ENCODE results near the gene SMOC2. TPM values are rescaled to one million over a fixed set of nuclear protein-coding genes. Genes with fewer than 3 reads are reported as not detected.

SMOC2 gene
- polyA plus RNA-seq, 1 of the 3 experiments (the other 2 are of a cell fraction), result not detected

DNA sequence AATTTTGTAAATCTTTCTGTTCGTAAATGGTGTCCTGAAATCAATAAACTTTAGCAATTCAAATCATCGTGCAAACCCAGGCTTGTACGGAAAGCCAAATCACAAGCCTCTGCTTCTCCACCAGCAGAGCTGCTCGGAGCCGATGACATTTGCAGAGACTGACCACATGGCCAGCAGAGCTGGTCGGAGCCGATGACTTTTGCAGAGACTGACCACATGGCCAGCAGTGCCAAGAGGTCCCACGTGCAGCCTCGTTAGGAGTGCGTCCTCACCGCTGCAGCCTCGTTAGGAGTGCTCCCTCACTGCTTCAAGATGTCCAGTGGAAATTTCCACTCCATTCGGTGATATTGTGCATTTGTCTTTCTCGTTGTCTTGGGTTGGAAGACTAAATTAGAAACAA, 28.5 kb downstream of the SMOC2 start:
- H3K9ac ChIP-seq, result no peak overlapping the region
- no peaks in the 10 kb centered on the region for H3K9me2 ChIP-seq
- no peaks in the 10 kb centered on the region for H3K79me2 ChIP-seq (ENCODE audit: insufficient read depth)
- H3K36me3 ChIP-seq (replicated peaks in 1 of 2; ENCODE audit: control insufficient read depth in 1 of 2, insufficient read depth in 2 of 2, low read length in 1 of 2), result no peaks in the 10 kb centered on the region
- no peaks in the 10 kb centered on the region for H3K9me3 ChIP-seq
- no peak overlapping the region for H3K4me3 ChIP-seq (ENCODE audit: low read depth in 2 of 2, low read length in 1 of 2)
- ChIA-PET CTCF (no interaction called here), POLR2A (no interaction called here)
- TF ChIP-seq, protein P1, sequence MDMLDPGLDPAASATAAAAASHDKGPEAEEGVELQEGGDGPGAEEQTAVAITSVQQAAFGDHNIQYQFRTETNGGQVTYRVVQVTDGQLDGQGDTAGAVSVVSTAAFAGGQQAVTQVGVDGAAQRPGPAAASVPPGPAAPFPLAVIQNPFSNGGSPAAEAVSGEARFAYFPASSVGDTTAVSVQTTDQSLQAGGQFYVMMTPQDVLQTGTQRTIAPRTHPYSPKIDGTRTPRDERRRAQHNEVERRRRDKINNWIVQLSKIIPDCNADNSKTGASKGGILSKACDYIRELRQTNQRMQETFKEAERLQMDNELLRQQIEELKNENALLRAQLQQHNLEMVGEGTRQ (IDR thresholded peaks at IDR 0.05; ENCODE audit: borderline replicate concordance, low read depth, low read length), result no peak
- no peak for TF ChIP-seq CHD2 (IDR thresholded peaks at IDR 0.05; ENCODE audit: low read length, partially characterized antibody)
- no peak for TF ChIP-seq RFX5 (IDR thresholded peaks at IDR 0.05; ENCODE audit: low read length)
- TF ChIP-seq RCOR1 (IDR thresholded peaks at IDR 0.05; ENCODE audit: low read length), result no peak
- no peak for TF ChIP-seq NFIC (IDR thresholded peaks at IDR 0.05; ENCODE audit: borderline replicate concordance)
- TF ChIP-seq ELF1 (IDR thresholded peaks at IDR 0.05), result no peak
- no peak for TF ChIP-seq MEF2A (IDR thresholded peaks at IDR 0.05; ENCODE audit: borderline replicate concordance, low read depth)
- no peaks in the 10 kb centered on the region for H3K27me3 ChIP-seq (ENCODE audit: insufficient read depth)
- no peaks in the 10 kb centered on the region for H4K20me1 ChIP-seq (ENCODE audit: insufficient read depth)
- DNase-seq, result peak; percentile 37
- no peaks in the 10 kb centered on the region for H3F3A ChIP-seq (replicated peaks; ENCODE audit: insufficient read depth)
- H2AFZ ChIP-seq (ENCODE audit: low read depth), result no peak overlapping the region
- 22% methylated on average over 7 of the region's 14 CpGs for WGBS (ENCODE audit: low lambda C conversion rate)
- H3K4me2 ChIP-seq, result no peak overlapping the region
- no peaks in the 10 kb centered on the region; a peak in 1 of 4 replicates for H3K4me1 ChIP-seq (ENCODE audit: control insufficient read depth in 1 of 2, insufficient read depth in 2 of 2, low read depth in 1 of 2, low read length in 1 of 2)
- H3K27ac ChIP-seq (ENCODE audit: low read depth in 2 of 2, low read length in 1 of 2), result no peak overlapping the region

DNA sequence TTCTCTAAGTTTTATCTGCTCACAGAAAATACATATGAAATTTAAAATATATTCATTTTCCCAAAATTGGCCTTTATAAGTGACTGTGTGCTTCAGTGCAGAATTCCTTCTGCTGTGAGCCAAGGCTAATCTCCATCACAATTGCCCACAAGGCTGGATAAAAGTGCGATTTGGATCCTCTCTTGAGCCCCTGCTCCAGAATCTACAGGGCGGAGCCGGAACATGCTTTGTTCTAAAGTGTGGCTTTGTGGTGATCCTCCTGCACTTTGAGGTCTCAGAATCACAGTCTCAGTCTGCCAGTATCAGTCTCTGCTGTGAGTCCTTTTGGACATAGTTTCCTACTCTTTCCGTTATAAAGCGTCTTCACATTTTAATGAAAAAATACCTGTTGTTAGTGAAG, 28.9 kb downstream of the SMOC2 start:
- Histone ChIP-seq H3K79me2 (ENCODE audit: insufficient read depth) (no peaks in the 10 kb centered on the region), H3K4me2 (no peak overlapping the region), H3K9me3 (no peaks in the 10 kb centered on the region), H3K9me2 (no peaks in the 10 kb centered on the region), H3K27ac (ENCODE audit: low read depth in 2 of 2, low read length in 1 of 2) (no peak overlapping the region), H3K27me3 (ENCODE audit: insufficient read depth) (no peaks in the 10 kb centered on the region), H3K4me3 (ENCODE audit: low read depth in 2 of 2, low read length in 1 of 2) (no peak overlapping the region), H3K4me1 (ENCODE audit: control insufficient read depth in 1 of 2, insufficient read depth in 2 of 2, low read depth in 1 of 2, low read length in 1 of 2) (no peaks in the 10 kb centered on the region; a peak in 1 of 4 replicates), H3F3A (replicated peaks; ENCODE audit: insufficient read depth) (no peaks in the 10 kb centered on the region), H3K36me3 (replicated peaks in 1 of 2; ENCODE audit: control insufficient read depth in 1 of 2, insufficient read depth in 2 of 2, low read length in 1 of 2) (no peaks in the 10 kb centered on the region), H4K20me1 (ENCODE audit: insufficient read depth) (no peaks in the 10 kb centered on the region), H3K9ac (no peak overlapping the region), H2AFZ (ENCODE audit: low read depth) (no peak overlapping the region)
- DNase-seq, result no peak
- CTCF ChIA-PET, result no interaction called here
- 50% methylated on average over 3 of the region's 5 CpGs for WGBS (ENCODE audit: low lambda C conversion rate)
- POLR2A ChIA-PET, result no interaction called here
- TF ChIP-seq RAD21 (IDR thresholded peaks at IDR 0.05; ENCODE audit: low read length) (no peak), SIN3A (IDR thresholded peaks at IDR 0.05; ENCODE audit: borderline replicate concordance, low read depth, low read length) (no peak), TEAD4 (IDR thresholded peaks at IDR 0.05; ENCODE audit: borderline replicate concordance, insufficient read depth) (no peak), RCOR1 (IDR thresholded peaks at IDR 0.05; ENCODE audit: low read length) (no peak), RFX5 (IDR thresholded peaks at IDR 0.05; ENCODE audit: low read length) (no peak), MXI1 (IDR thresholded peaks at IDR 0.05; ENCODE audit: low read depth, low read length) (no peak), GATA2 (CRISPR knock-in tag; IDR thresholded peaks at IDR 0.05) (no peak), FOSL2 (IDR thresholded peaks at IDR 0.05; ENCODE audit: borderline replicate concordance, low read depth) (no peak), EP300 (IDR thresholded peaks at IDR 0.05; ENCODE audit: borderline replicate concordance in 1 of 2, low read depth in 1 of 2, low read length in 1 of 2) (no peak), YY1 (IDR thresholded peaks at IDR 0.05; ENCODE audit: low read depth) (no peak), NRF1 (IDR thresholded peaks at IDR 0.05; ENCODE audit: low read depth, low read length) (no peak)
- TF ChIP-seq, protein P2, sequence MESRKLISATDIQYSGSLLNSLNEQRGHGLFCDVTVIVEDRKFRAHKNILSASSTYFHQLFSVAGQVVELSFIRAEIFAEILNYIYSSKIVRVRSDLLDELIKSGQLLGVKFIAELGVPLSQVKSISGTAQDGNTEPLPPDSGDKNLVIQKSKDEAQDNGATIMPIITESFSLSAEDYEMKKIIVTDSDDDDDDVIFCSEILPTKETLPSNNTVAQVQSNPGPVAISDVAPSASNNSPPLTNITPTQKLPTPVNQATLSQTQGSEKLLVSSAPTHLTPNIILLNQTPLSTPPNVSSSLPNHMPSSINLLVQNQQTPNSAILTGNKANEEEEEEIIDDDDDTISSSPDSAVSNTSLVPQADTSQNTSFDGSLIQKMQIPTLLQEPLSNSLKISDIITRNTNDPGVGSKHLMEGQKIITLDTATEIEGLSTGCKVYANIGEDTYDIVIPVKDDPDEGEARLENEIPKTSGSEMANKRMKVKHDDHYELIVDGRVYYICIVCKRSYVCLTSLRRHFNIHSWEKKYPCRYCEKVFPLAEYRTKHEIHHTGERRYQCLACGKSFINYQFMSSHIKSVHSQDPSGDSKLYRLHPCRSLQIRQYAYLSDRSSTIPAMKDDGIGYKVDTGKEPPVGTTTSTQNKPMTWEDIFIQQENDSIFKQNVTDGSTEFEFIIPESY (IDR thresholded peaks at IDR 0.05; ENCODE audit: borderline replicate concordance, low read depth), result no peak
- TF ChIP-seq, protein P3, sequence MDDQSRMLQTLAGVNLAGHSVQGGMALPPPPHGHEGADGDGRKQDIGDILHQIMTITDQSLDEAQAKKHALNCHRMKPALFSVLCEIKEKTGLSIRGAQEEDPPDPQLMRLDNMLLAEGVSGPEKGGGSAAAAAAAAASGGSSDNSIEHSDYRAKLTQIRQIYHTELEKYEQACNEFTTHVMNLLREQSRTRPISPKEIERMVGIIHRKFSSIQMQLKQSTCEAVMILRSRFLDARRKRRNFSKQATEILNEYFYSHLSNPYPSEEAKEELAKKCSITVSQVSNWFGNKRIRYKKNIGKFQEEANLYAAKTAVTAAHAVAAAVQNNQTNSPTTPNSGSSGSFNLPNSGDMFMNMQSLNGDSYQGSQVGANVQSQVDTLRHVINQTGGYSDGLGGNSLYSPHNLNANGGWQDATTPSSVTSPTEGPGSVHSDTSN (IDR thresholded peaks at IDR 0.05), result no peak
- TF ChIP-seq, protein P4, sequence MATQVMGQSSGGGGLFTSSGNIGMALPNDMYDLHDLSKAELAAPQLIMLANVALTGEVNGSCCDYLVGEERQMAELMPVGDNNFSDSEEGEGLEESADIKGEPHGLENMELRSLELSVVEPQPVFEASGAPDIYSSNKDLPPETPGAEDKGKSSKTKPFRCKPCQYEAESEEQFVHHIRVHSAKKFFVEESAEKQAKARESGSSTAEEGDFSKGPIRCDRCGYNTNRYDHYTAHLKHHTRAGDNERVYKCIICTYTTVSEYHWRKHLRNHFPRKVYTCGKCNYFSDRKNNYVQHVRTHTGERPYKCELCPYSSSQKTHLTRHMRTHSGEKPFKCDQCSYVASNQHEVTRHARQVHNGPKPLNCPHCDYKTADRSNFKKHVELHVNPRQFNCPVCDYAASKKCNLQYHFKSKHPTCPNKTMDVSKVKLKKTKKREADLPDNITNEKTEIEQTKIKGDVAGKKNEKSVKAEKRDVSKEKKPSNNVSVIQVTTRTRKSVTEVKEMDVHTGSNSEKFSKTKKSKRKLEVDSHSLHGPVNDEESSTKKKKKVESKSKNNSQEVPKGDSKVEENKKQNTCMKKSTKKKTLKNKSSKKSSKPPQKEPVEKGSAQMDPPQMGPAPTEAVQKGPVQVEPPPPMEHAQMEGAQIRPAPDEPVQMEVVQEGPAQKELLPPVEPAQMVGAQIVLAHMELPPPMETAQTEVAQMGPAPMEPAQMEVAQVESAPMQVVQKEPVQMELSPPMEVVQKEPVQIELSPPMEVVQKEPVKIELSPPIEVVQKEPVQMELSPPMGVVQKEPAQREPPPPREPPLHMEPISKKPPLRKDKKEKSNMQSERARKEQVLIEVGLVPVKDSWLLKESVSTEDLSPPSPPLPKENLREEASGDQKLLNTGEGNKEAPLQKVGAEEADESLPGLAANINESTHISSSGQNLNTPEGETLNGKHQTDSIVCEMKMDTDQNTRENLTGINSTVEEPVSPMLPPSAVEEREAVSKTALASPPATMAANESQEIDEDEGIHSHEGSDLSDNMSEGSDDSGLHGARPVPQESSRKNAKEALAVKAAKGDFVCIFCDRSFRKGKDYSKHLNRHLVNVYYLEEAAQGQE (IDR thresholded peaks at IDR 0.05; ENCODE audit: low read depth, low read length), result no peak
- TF ChIP-seq, protein P5, sequence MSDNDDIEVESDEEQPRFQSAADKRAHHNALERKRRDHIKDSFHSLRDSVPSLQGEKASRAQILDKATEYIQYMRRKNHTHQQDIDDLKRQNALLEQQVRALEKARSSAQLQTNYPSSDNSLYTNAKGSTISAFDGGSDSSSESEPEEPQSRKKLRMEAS (IDR thresholded peaks at IDR 0.05; ENCODE audit: low read depth), result no peak
- TF ChIP-seq, protein P1 (IDR thresholded peaks at IDR 0.05; ENCODE audit: borderline replicate concordance, low read depth, low read length), result no peak
